ENCODE data around the gene MRRF. TPM values are rescaled to one million over a fixed set of nuclear protein-coding genes. Genes with fewer than 3 reads are reported as not detected.

The MRRF gene
- total and polyA plus RNA-seq, 2 of the 4 experiments (the other 2 are of a cell fraction) = 32.1 to 38.0 TPM

- Histone ChIP-seq H3K27ac (ENCODE audit: insufficient read depth, low read length) (no peak overlapping the region), H3K79me1 (ENCODE audit: low read depth in 1 of 2, low read length in 2 of 2) (no peaks in the 10 kb centered on the region), H2AFZ (replicated peaks; ENCODE audit: low read length, poor library complexity) (peak overlapping the region; percentile 63), H3K9ac (ENCODE audit: low read depth, low read length) (no peak overlapping the region), H3K56ac (ENCODE audit: extremely low read depth, insufficient read depth, low read length) (no peak overlapping the region), H2AK5ac (ENCODE audit: low read depth, low read length) (no peak overlapping the region), H3K4me1 (ENCODE audit: control insufficient read depth, insufficient read depth, low read length) (no peaks in the 10 kb centered on the region; the same call in 1 of the 2 replicates), H2BK20ac (ENCODE audit: low read depth, low read length) (no peak overlapping the region), H3K27me3 (ENCODE audit: control insufficient read depth, insufficient read depth, low read length) (peaks cover 94% of the 10 kb centered on the region), H4K91ac (ENCODE audit: insufficient read depth, low read depth, low read length) (no peak overlapping the region), H2BK5ac (ENCODE audit: low read depth, low read length, poor library complexity, severe bottlenecking) (no peak overlapping the region), H4K5ac (ENCODE audit: low read depth, low read length) (no peak overlapping the region), H3K4ac (ENCODE audit: low read depth, low read length) (no peak overlapping the region), H2AK9ac (replicated peaks; ENCODE audit: low read depth, low read length, poor library complexity) (no peak overlapping the region), H2BK120ac (ENCODE audit: low read depth, low read length) (no peak overlapping the region), H2BK15ac (ENCODE audit: low read depth, low read length) (no peak overlapping the region), H3K36me3 (ENCODE audit: control insufficient read depth, insufficient read depth, low read length) (no peaks in the 10 kb centered on the region), H3K4me3 (ENCODE audit: insufficient read depth, low read depth, low read length) (no peak overlapping the region), H3K14ac (replicated peaks; ENCODE audit: low read depth, low read length) (no peak overlapping the region), H4K8ac (ENCODE audit: low read depth in 2 of 2, low read length in 2 of 2) (no peak overlapping the region), H3K9me3 (ENCODE audit: control insufficient read depth, insufficient read depth, low read length) (peaks cover 2% of the 10 kb centered on the region; the same call in 1 of the 2 replicates), H3K18ac (ENCODE audit: low read depth, low read length) (no peak overlapping the region), H3K9me1 (ENCODE audit: insufficient read depth, low read length) (0 out of 2 replicates have a peak, but pooled peaks cover 4% of the 10 kb centered on the region), H3K23ac (ENCODE audit: low read depth, low read length) (0 out of 2 replicates have a peak overlapping the region, but pooled peaks have one; percentile 56), H4K20me1 (ENCODE audit: insufficient read depth, low read length) (peaks cover 12% of the 10 kb centered on the region; the same call in 1 of the 2 replicates), H3K4me2 (ENCODE audit: low read depth, low read length) (no peak overlapping the region)
- no peak for ATAC-seq (ENCODE audit: low read depth)
- BruUV-seq (replicated peaks) = no TSS peak
- dilution Hi-C loops (cut with HindIII; ENCODE audit: low sequenced_read_pairs, unreplicated experiment) = no loop called here
- WGBS, 2 experiments (ENCODE audit: extremely low coverage in 2 of 2, insufficient read length in 1 of 2) = 7% methylated on average over 16 of the region's 59 CpGs; no CpG with 5 or more reads in 1 of the 2 experiments
- in situ Hi-C loops (cut with MboI; ENCODE audit: low sequenced_read_pairs) = no loop called here
- intact Hi-C loops (cut with micrococcal nuclease) = no loop called here
- no peak for DNase-seq
- CTCF ChIA-PET = no interaction called here
- POLR2A ChIA-PET (ENCODE audit: unreplicated experiment) = no interaction called here
- no peak for TF ChIP-seq BHLHE40 (IDR thresholded peaks at IDR 0.05; ENCODE audit: low read depth, low read length)
- TF ChIP-seq MAZ (IDR thresholded peaks at IDR 0.05; ENCODE audit: borderline replicate concordance, low read depth, low read length) = no peak
- no peak for TF ChIP-seq SMC3 (IDR thresholded peaks at IDR 0.05; ENCODE audit: low read depth, low read length)
- TF ChIP-seq MAFK (IDR thresholded peaks at IDR 0.05; ENCODE audit: low read depth, low read length) = no peak
- no peak for TF ChIP-seq POLR2A (IDR thresholded peaks at IDR 0.05; ENCODE audit: low read depth, low read length)
- TF ChIP-seq RFX5 (IDR thresholded peaks at IDR 0.05; ENCODE audit: low read depth, low read length) = no peak
- no peak for TF ChIP-seq MXI1 (IDR thresholded peaks at IDR 0.05; ENCODE audit: borderline replicate concordance, low read depth, low read length)
- TF ChIP-seq NFE2L2 (IDR thresholded peaks at IDR 0.05; ENCODE audit: low read depth, low read length) = no peak
- TF ChIP-seq RAD21 (IDR thresholded peaks at IDR 0.05; ENCODE audit: low read length) = no peak
- TF ChIP-seq FOS (IDR thresholded peaks at IDR 0.05; ENCODE audit: low read depth, low read length) = no peak
- TF ChIP-seq RCOR1 (IDR thresholded peaks at IDR 0.05; ENCODE audit: insufficient replicate concordance, low read length) = no peak
- TF ChIP-seq CHD1 (IDR thresholded peaks at IDR 0.05; ENCODE audit: low read depth, low read length) = no peak
- no peak for TF ChIP-seq USF2 (IDR thresholded peaks at IDR 0.05; ENCODE audit: low read depth, low read length)
- no peak for TF ChIP-seq CEBPB (IDR thresholded peaks at IDR 0.05; ENCODE audit: low read depth, low read length)
- no peak for TF ChIP-seq CTCF (conservative IDR thresholded peaks at IDR 0.05; ENCODE audit: low read depth, low read length)
These were observed 37.7 kb upstream of the MRRF start for GRCh38 chr9:122226758-122227574.

All from IMR-90 (cell line).